K562 (cell line): ENCODE results near the gene PDCD11. TPM values are rescaled to one million over a fixed set of nuclear protein-coding genes. Genes with fewer than 3 reads are reported as not detected.

Experiments
- ATAC-seq: fragments of 200-7000 bp; cut with Tn5 transposase; 3 replicates; pipeline ENCODE4 v1.9.1; 2020; ENCODE audit warnings: moderate library complexity
- BruUV-seq: library from RNA; stranded (reverse); fragments of 400-500 nt; replicated peaks from 2 replicates; lab custom pipeline; 2021; lab: Mats Ljungman, UMichigan
- CTCF ChIA-PET: fragments of 300-600 bp; formaldehyde crosslinking; extraction: SDS; loops from one replicate; lab custom pipeline; 2021; ENCODE audit warnings: low intra/inter-chr PET ratio; lab: Yijun Ruan, JAX
- POLR2A ChIA-PET: fragments of 300-600, 350-650 bp; sonication (Branson Sonifier 250); formaldehyde crosslinking; extraction: SDS; loops from one replicate; lab custom pipeline; 2021; ENCODE audit warnings: antibody characterized with exemption, inconsistent platforms; lab: Yijun Ruan, JAX
- DNase-seq, 4 experiments: peaks; one replicate each; pipeline versions ENCODE4 v3.0.0 to v3.0.0-alpha.2; 2011 to 2018; ENCODE audit warnings: low spot score in 3 of 4, mixed read lengths in 3 of 4; ENCODE audit errors: extremely low read depth in 1 of 4
- FAIRE-seq: peaks from 2 replicates; lab custom pipeline; 2011; peaks lifted over from hg19 to GRCh38; lab: Jason Lieb, UNC
- H2AFZ ChIP-seq: 2 replicates; pipeline ENCODE4 v1.6.0; 2011; ENCODE audit warnings: low read depth, low read length, control low read depth, inconsistent platforms
- H3K27ac ChIP-seq: fragments of 200-600 bp; 3 replicates; pipeline ENCODE4 v1.8.0; 2011; ENCODE audit warnings: low read depth, mild to moderate bottlenecking, control low read depth, inconsistent platforms, low read length, moderate library complexity, mixed read lengths; ENCODE audit errors: extremely low read depth
- H3K27me3 ChIP-seq, 2 experiments: fragments of 300-600 bp in 1 of 2; 2 replicates in 1 of 2; 3 replicates in 1 of 2; pipeline versions ENCODE4 v1.6.0 to v1.8.0; 2011; ENCODE audit warnings: inconsistent platforms in 2 of 2, low read length in 2 of 2, mild to moderate bottlenecking in 1 of 2, mixed read lengths in 1 of 2, moderate library complexity in 1 of 2; ENCODE audit not compliant: control insufficient read depth in 2 of 2, insufficient read depth in 2 of 2
- H3K36me3 ChIP-seq: fragments of 300-600 bp; 3 replicates; pipeline ENCODE4 v1.8.0; 2011; ENCODE audit warnings: mild to moderate bottlenecking, low read length, inconsistent platforms; ENCODE audit not compliant: control insufficient read depth, insufficient read depth
- H3K4me1 ChIP-seq, 2 experiments: fragments of 200-600 bp in 1 of 2; replicated peaks in 1 of 2; 2 replicates in 1 of 2; 3 replicates in 1 of 2; pipeline versions ENCODE4 v1.5.1 to v1.8.0; 2011; ENCODE audit warnings: inconsistent platforms in 2 of 2, low read length in 2 of 2, mild to moderate bottlenecking in 1 of 2, mixed read lengths in 1 of 2, moderate library complexity in 1 of 2; ENCODE audit not compliant: control insufficient read depth in 2 of 2, insufficient read depth in 2 of 2
- H3K4me2 ChIP-seq: 2 replicates; pipeline ENCODE4 v1.6.1; 2011; ENCODE audit warnings: low read length, control low read depth, inconsistent platforms, mixed read lengths; ENCODE audit not compliant: insufficient read depth
- H3K4me3 ChIP-seq: fragments of 200-600 bp; sonication (generic), shearing (Covaris generic); 2 replicates; pipeline ENCODE4 v1.5.1; 2016; ENCODE audit warnings: control low read depth, inconsistent platforms
- H3K79me2 ChIP-seq: fragments of 200-600 bp; 3 replicates; pipeline ENCODE4 v1.8.0; 2011; ENCODE audit warnings: low read length, inconsistent platforms; ENCODE audit not compliant: control insufficient read depth, insufficient read depth
- H3K9ac ChIP-seq, 2 experiments: 2 replicates each; pipeline versions ENCODE4 v1.6.0 to v1.6.1; 2011; ENCODE audit warnings: low read depth in 2 of 2, low read length in 2 of 2, control low read depth in 1 of 2, inconsistent platforms in 1 of 2, mild to moderate bottlenecking in 1 of 2, mixed read lengths in 1 of 2; ENCODE audit not compliant: insufficient read depth in 1 of 2
- H3K9me1 ChIP-seq: one replicate; pipeline ENCODE4 v1.6.0; 2011; ENCODE audit warnings: inconsistent platforms, mild to moderate bottlenecking, low read length, moderate library complexity; ENCODE audit not compliant: control insufficient read depth, insufficient read depth
- H3K9me3 ChIP-seq: replicated peaks from 2 replicates; pipeline ENCODE4 v1.5.1; 2011; ENCODE audit warnings: low read depth, low read length, inconsistent platforms; ENCODE audit not compliant: control insufficient read depth, insufficient read depth
- H4K20me1 ChIP-seq: replicated peaks from 2 replicates; pipeline ENCODE4 v1.6.1; 2011; ENCODE audit warnings: low read length, inconsistent platforms, mixed read lengths; ENCODE audit not compliant: control insufficient read depth, insufficient read depth
- ARID2 ChIP-seq: fragments of 450-650 bp; IDR thresholded peaks from 2 replicates; pipeline ENCODE4 v1.6.1; 2017; ENCODE audit warnings: antibody characterized with exemption, mild to moderate bottlenecking
- ARNT ChIP-seq, 2 experiments: fragments of 450-650 bp; IDR thresholded peaks; 2 replicates each; pipeline ENCODE4 v1.6.1; 2016; ENCODE audit warnings: mild to moderate bottlenecking in 1 of 2
- BRD4 ChIP-seq: fragments of 200-600 bp; sonication (generic); IDR thresholded peaks from 2 replicates; pipeline ENCODE4 v1.6.1; 2017; ENCODE audit warnings: inconsistent platforms
- CC2D1A ChIP-seq: fragments of 450-650 bp; IDR thresholded peaks from 2 replicates; pipeline ENCODE4 v1.6.1; 2017; ENCODE audit warnings: mild to moderate bottlenecking
- CHD4 ChIP-seq: fragments of 200-600 bp; sonication (generic); IDR thresholded peaks from 3 replicates; pipeline ENCODE4 v1.6.1; 2012; ENCODE audit warnings: low read depth, mild to moderate bottlenecking, mixed read lengths, low read length, inconsistent platforms; ENCODE audit not compliant: insufficient read depth, insufficient replicate concordance, poor library complexity, severe bottlenecking
- KLF6 ChIP-seq: fragments of 250-450 bp; sonication (Bioruptor Pico); IDR thresholded peaks from 2 replicates; pipeline ENCODE4 v1.4.0; 2020; ENCODE audit warnings: mild to moderate bottlenecking, moderate library complexity, borderline replicate concordance
- MBD2 ChIP-seq: sonication (generic); IDR thresholded peaks from 2 replicates; pipeline ENCODE4 v1.6.1; 2016; ENCODE audit warnings: low read depth, borderline replicate concordance
- MCM5 ChIP-seq: fragments of 450-650 bp; IDR thresholded peaks from 2 replicates; pipeline ENCODE4 v1.6.1; 2016; ENCODE audit warnings: low read depth
- PCBP2 ChIP-seq: fragments of 200-400 bp; formaldehyde crosslinking; IDR thresholded peaks from 2 replicates; pipeline ENCODE4 v1.6.1; 2018; ENCODE audit warnings: low read length, low read depth, mild to moderate bottlenecking, moderate library complexity; ENCODE audit not compliant: poor library complexity, severe bottlenecking
- POLR2A ChIP-seq: fragments of 450-650 bp; conservative IDR thresholded peaks from 2 replicates; pipeline ENCODE4 v1.6.1; 2016
- POLR2B ChIP-seq: fragments of 450-650 bp; IDR thresholded peaks from 2 replicates; pipeline ENCODE4 v1.6.1; 2018; ENCODE audit warnings: low read depth; ENCODE audit not compliant: partially characterized antibody
- RBM39 ChIP-seq: fragments of 200-400 bp; formaldehyde crosslinking; optimal IDR thresholded peaks from 2 replicates; pipeline ENCODE3; 2018; ENCODE audit warnings: low read depth, low read length
- ZNF3 ChIP-seq: fragments of 250-450 bp; sonication (Bioruptor Pico); IDR thresholded peaks from 2 replicates; pipeline ENCODE4 v1.5.0; 2021; ENCODE audit warnings: mild to moderate bottlenecking, moderate library complexity
- ZNF408 ChIP-seq: fragments of 250-450 bp; sonication (Bioruptor Pico); IDR thresholded peaks from 2 replicates; pipeline ENCODE4 v1.4.0; 2020; ENCODE audit warnings: low read depth, mild to moderate bottlenecking, moderate library complexity
- ZNF583 ChIP-seq: fragments of 250-450 bp; sonication (Bioruptor Pico); IDR thresholded peaks from 2 replicates; pipeline ENCODE4 v1.4.0; 2020
- ZNF586 ChIP-seq: fragments of 450-650 bp; formaldehyde crosslinking; conservative IDR thresholded peaks from 2 replicates; pipeline ENCODE4 v1.4.0; 2020; ENCODE audit warnings: mild to moderate bottlenecking, moderate library complexity
- ZSCAN29 ChIP-seq: fragments of 450-650 bp; IDR thresholded peaks from 2 replicates; pipeline ENCODE4 v1.6.1; 2017
- WGBS: fragments of 100-300 bp; shearing (Covaris generic); methylation state at CpG from one replicate; pipeline ENCODE4 v1.1.6; 2016; ENCODE audit warnings: low coverage, mixed read lengths; ENCODE audit not compliant: insufficient coverage; ENCODE audit errors: missing lambda C conversion rate; 5-methylcytosine and 5-hydroxymethylcytosine counted together
- in situ Hi-C: fragments of 300-500 bp; cut with MboI; formaldehyde crosslinking; loops from 4 replicates; pipeline ENCODE4 v1.15.0; 2018; ENCODE audit warnings: inconsistent platforms, mixed read lengths
- intact Hi-C: fragments of 100-400 bp; cut with micrococcal nuclease; formaldehyde crosslinking; loops from 2 replicates; pipeline ENCODE4 v1.14.2; 2022
- polyA plus RNA-seq, 8 experiments: library from polyadenylated mRNA; depleted of rRNA in 4 of 8; stranded (reverse) in 5 of 8; unstranded in 3 of 8; fragments of >200 nt; fragmentation: Nextera tagmentation in 2 of 8; fragmentation: Illumina TruSeq in 1 of 8; extraction: Ambion mirVana in 2 of 8; extraction: Trizol in 1 of 8; gene quantifications; 2 replicates each; pipeline versions ENCODE4 v1.2.1 to v1.2.3, GENCODE V29; 2011 to 2014; ENCODE audit warnings: inconsistent platforms in 1 of 8, missing spikeins in 1 of 8
- total RNA-seq, 7 experiments: library from RNA; depleted of rRNA in 6 of 7; stranded (reverse); fragments of >200 nt in 6 of 7; fragmentation: Illumina TruSeq in 2 of 7; extraction: Trizol in 2 of 7; gene quantifications; 2 replicates each; pipeline versions ENCODE4 v1.2.1 to v1.2.3, GENCODE V29; 2011 to 2021; ENCODE audit warnings: low replicate concordance in 1 of 7

The PDCD11 gene
- total and polyA plus RNA-seq, 9 of the 15 experiments (the other 6 are each of a cell fraction or from before 2014, with no cell fraction given): 14.8 to 73.8 (median 50.0) TPM

DNA sequence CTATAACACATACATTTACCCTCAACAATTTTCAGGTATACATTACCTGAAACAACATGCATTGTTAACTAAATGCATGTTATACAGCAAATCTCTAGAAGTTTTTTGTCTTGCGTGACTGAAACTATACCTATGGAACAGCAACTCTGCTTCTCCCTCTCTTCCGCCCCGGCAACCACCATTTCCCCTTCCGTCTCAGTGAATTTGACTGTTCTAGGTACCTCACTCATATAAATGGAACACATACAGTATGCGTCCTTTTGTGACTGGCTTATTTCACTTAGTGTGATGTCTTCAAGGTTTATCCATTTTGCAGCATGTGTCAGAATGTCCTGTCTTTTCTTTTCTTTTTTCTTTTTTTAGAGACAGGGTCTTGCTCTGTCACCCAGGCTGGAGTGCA, 33.2 kb downstream of the PDCD11 start:
- Histone ChIP-seq H3K4me1 (no peaks in the 10 kb centered on the region), H3K4me3 (no peak overlapping the region), H3K79me2 (no peaks in the 10 kb centered on the region), H2AFZ (no peak overlapping the region), H3K9ac (no peak overlapping the region), H4K20me1 (no peaks in the 10 kb centered on the region), H3K9me1 (no peaks in the 10 kb centered on the region), H3K36me3 (peaks cover 92% of the 10 kb centered on the region), H3K27ac (no peak overlapping the region), H3K9me3 (no peaks in the 10 kb centered on the region), H3K27me3 (no peaks in the 10 kb centered on the region), H3K4me2 (no peak overlapping the region)
- TF ChIP-seq ZNF583 (no peak), ARID2 (no peak), MCM5 (no peak), ARNT (IDR thresholded peaks at IDR 0.05) (no peak), BRD4 (no peak), RBM39 (no peak), KLF6 (CRISPR knock-in tag) (no peak), ZNF408 (CRISPR knock-in tag) (no peak), MBD2 (no peak), ZSCAN29 (no peak), CHD4 (no peak), POLR2B (no peak), CC2D1A (no peak), ZNF586 (CRISPR knock-in tag) (no peak), ZNF3 (no peak), PCBP2 (no peak), POLR2A (no peak)
- no peak for ATAC-seq
- intact Hi-C loops: no loop called here
- ChIA-PET CTCF (no interaction called here), POLR2A (no interaction called here)
- no peak for FAIRE-seq
- 96% methylated on average over 5 of the region's 5 CpGs for WGBS
- no TSS peak for BruUV-seq
- no peak for DNase-seq
- in situ Hi-C loops: no loop called here
